ENCODE data around the gene CRYZL1. TPM values are rescaled to one million over a fixed set of nuclear protein-coding genes. Genes with fewer than 3 reads are reported as not detected.

Gene CRYZL1
- 22.1 and 30.7 TPM in 2 replicates for total RNA-seq
- 58.8 and 72.6 TPM in 2 replicates for polyA plus RNA-seq
- 31.0 and 32.5 TPM in 2 replicates for polyA plus RNA-seq (2012)
- polyA minus RNA-seq (ENCODE audit: low replicate concordance) = 14.1 and 21.5 TPM in 2 replicates

GRCh38 chr21:33641352-33642026 lies at the start of gene CRYZL1:
Gene CRYZL1, minus strand, starts transcription at chr21:33641741. Its CDS starts 10,190 bp downstream, at chr21:33631551.
- H2AFZ ChIP-seq (ENCODE audit: low read length) = peak within 1 kb of the TSS; percentile 98

GRCh38 chr21:33690874-33691273 lies 49.3 kb upstream of the CRYZL1 start:
- TF ChIP-seq EZH2 (IDR thresholded peaks at IDR 0.05; ENCODE audit: low read length, missing control alignments) (no peak), CTCF (conservative IDR thresholded peaks at IDR 0.05 in 1 of 2, IDR thresholded peaks at IDR 0.05 in 1 of 2; ENCODE audit: low read depth in 1 of 2, low read length in 2 of 2) (no peak)
- no peaks in the 10 kb centered on the region for H3K9me3 ChIP-seq (ENCODE audit: control insufficient read depth, insufficient read depth, low read depth, low read length)
- H3K4me1 ChIP-seq (ENCODE audit: control insufficient read depth, extremely low read depth, insufficient read depth, low read length) = peaks cover 5% of the 10 kb centered on the region
- peaks cover 32% of the 10 kb centered on the region for H3K79me2 ChIP-seq (ENCODE audit: control insufficient read depth, insufficient read depth, low read length)
- no peaks in the 10 kb centered on the region for H3K27me3 ChIP-seq (ENCODE audit: control insufficient read depth, insufficient read depth, low read length)
- no peak overlapping the region for H3K9ac ChIP-seq (ENCODE audit: insufficient read depth, low read length)
- H3K4me2 ChIP-seq (ENCODE audit: extremely low read depth, insufficient read depth, low read length) = no peak overlapping the region
- H3K27ac ChIP-seq (ENCODE audit: insufficient read depth, low read length) = no peak overlapping the region
- no peaks in the 10 kb centered on the region for H3K36me3 ChIP-seq (ENCODE audit: control insufficient read depth, insufficient read depth, low read length)
- H3K4me3 ChIP-seq (replicated peaks in 1 of 4; ENCODE audit: control extremely low read depth in 1 of 4, insufficient read depth in 1 of 4, low read depth in 3 of 4, low read length in 4 of 4) = no peak overlapping the region
- H2AFZ ChIP-seq (ENCODE audit: low read length) = no peak overlapping the region
- no peaks in the 10 kb centered on the region for H4K20me1 ChIP-seq (ENCODE audit: control insufficient read depth, extremely low read depth, insufficient read depth, low read length)
- no peak for DNase-seq (ENCODE audit: low read depth in 2 of 2)

More at GRCh38 chr21:33641352-33642026, at the start of gene CRYZL1:
- no peak for TF ChIP-seq CTCF (conservative IDR thresholded peaks at IDR 0.05 in 1 of 2, IDR thresholded peaks at IDR 0.05 in 1 of 2; ENCODE audit: low read depth in 1 of 2, low read length in 2 of 2)
- TF ChIP-seq EZH2 (IDR thresholded peaks at IDR 0.05; ENCODE audit: low read length, missing control alignments) = no peak
- Histone ChIP-seq H3K27ac (ENCODE audit: insufficient read depth, low read length) (peak within 1 kb of the TSS; percentile 92), H3K36me3 (ENCODE audit: control insufficient read depth, insufficient read depth, low read length) (no peaks in the 10 kb centered on the region), H3K27me3 (ENCODE audit: control insufficient read depth, insufficient read depth, low read length) (no peaks in the 10 kb centered on the region), H3K4me1 (ENCODE audit: control insufficient read depth, extremely low read depth, insufficient read depth, low read length) (peaks cover 3% of the 10 kb centered on the region), H3K4me3 (replicated peaks in 1 of 4; ENCODE audit: control extremely low read depth in 1 of 4, insufficient read depth in 1 of 4, low read depth in 3 of 4, low read length in 4 of 4) (peak within 1 kb of the TSS; percentile 75 to 97 (median 89)), H3K9ac (ENCODE audit: insufficient read depth, low read length) (peak within 1 kb of the TSS; percentile 83), H3K4me2 (ENCODE audit: extremely low read depth, insufficient read depth, low read length) (peak within 1 kb of the TSS; percentile 92), H3K79me2 (ENCODE audit: control insufficient read depth, insufficient read depth, low read length) (peaks cover 61% of the 10 kb centered on the region), H3K9me3 (ENCODE audit: control insufficient read depth, insufficient read depth, low read depth, low read length) (no peaks in the 10 kb centered on the region), H4K20me1 (ENCODE audit: control insufficient read depth, extremely low read depth, insufficient read depth, low read length) (no peaks in the 10 kb centered on the region)
- DNase-seq (ENCODE audit: low read depth in 2 of 2) = peak; percentile 100

GRCh38 chr21:33688353-33688752 lies 46.8 kb upstream of the CRYZL1 start:
- H3K27ac ChIP-seq (ENCODE audit: insufficient read depth, low read length) = no peak overlapping the region
- no peak for TF ChIP-seq EZH2 (IDR thresholded peaks at IDR 0.05; ENCODE audit: low read length, missing control alignments)
- TF ChIP-seq CTCF (conservative IDR thresholded peaks at IDR 0.05 in 1 of 2, IDR thresholded peaks at IDR 0.05 in 1 of 2; ENCODE audit: low read depth in 1 of 2, low read length in 2 of 2) = no peak
- no peak overlapping the region for H3K4me2 ChIP-seq (ENCODE audit: extremely low read depth, insufficient read depth, low read length)
- no peak for DNase-seq (ENCODE audit: low read depth in 2 of 2)
- no peaks in the 10 kb centered on the region for H3K27me3 ChIP-seq (ENCODE audit: control insufficient read depth, insufficient read depth, low read length)
- H3K4me1 ChIP-seq (ENCODE audit: control insufficient read depth, extremely low read depth, insufficient read depth, low read length) = peaks cover 12% of the 10 kb centered on the region
- H2AFZ ChIP-seq (ENCODE audit: low read length) = no peak overlapping the region
- no peaks in the 10 kb centered on the region for H3K36me3 ChIP-seq (ENCODE audit: control insufficient read depth, insufficient read depth, low read length)
- H3K79me2 ChIP-seq (ENCODE audit: control insufficient read depth, insufficient read depth, low read length) = peaks cover 40% of the 10 kb centered on the region
- H3K9me3 ChIP-seq (ENCODE audit: control insufficient read depth, insufficient read depth, low read depth, low read length) = no peaks in the 10 kb centered on the region
- no peak overlapping the region for H3K9ac ChIP-seq (ENCODE audit: insufficient read depth, low read length)
- H4K20me1 ChIP-seq (ENCODE audit: control insufficient read depth, extremely low read depth, insufficient read depth, low read length) = no peaks in the 10 kb centered on the region
- H3K4me3 ChIP-seq (replicated peaks in 1 of 4; ENCODE audit: control extremely low read depth in 1 of 4, insufficient read depth in 1 of 4, low read depth in 3 of 4, low read length in 4 of 4) = no peak overlapping the region
